IMR-90 (cell line): ENCODE measurements around the gene GLRA2. TPM values are rescaled to one million over a fixed set of nuclear protein-coding genes. Genes with fewer than 3 reads are reported as not detected.

Experiments used
- ATAC-seq: fragments of 200-7000 bp; cut with Tn5 transposase; 2 replicates; pipeline ENCODE4 v1.9.1; 2020; ENCODE audit warnings: low read depth, mild to moderate bottlenecking, moderate library complexity
- BruUV-seq: library from RNA; stranded (reverse); fragments of 400-500 nt; replicated peaks from 2 replicates; lab custom pipeline; 2021; lab: Mats Ljungman, UMichigan
- CTCF ChIA-PET: fragments of 300-600 bp; formaldehyde crosslinking; extraction: SDS; loops from one replicate; lab custom pipeline; 2021; ENCODE audit warnings: antibody characterized with exemption; lab: Yijun Ruan, JAX
- POLR2A ChIA-PET: fragments of 300-600 bp; sonication (Branson Sonifier 250); formaldehyde crosslinking; loops from one replicate; lab custom pipeline; 2022; ENCODE audit warnings: antibody characterized with exemption; ENCODE audit not compliant: unreplicated experiment; lab: Charles Lee
- DNase-seq: peaks from one replicate; pipeline ENCODE4 v3.0.0; 2013
- H2AFZ ChIP-seq: replicated peaks from 2 replicates; pipeline ENCODE3; 2013; ENCODE audit warnings: low read length, mild to moderate bottlenecking; ENCODE audit not compliant: poor library complexity
- H2AK5ac ChIP-seq: 2 replicates; pipeline ENCODE4 v1.6.1; 2013; ENCODE audit warnings: low read depth, low read length, inconsistent platforms
- H2AK9ac ChIP-seq: replicated peaks from 2 replicates; pipeline ENCODE3; 2013; ENCODE audit warnings: mild to moderate bottlenecking, low read depth, low read length, moderate library complexity; ENCODE audit not compliant: poor library complexity
- H2BK120ac ChIP-seq: 2 replicates; pipeline ENCODE4 v1.6.1; 2013; ENCODE audit warnings: low read depth, low read length, inconsistent platforms
- H2BK15ac ChIP-seq: 3 replicates; pipeline ENCODE4 v1.6.1; 2013; ENCODE audit warnings: low read depth, low read length, inconsistent platforms
- H2BK20ac ChIP-seq: 2 replicates; pipeline ENCODE4 v1.6.1; 2013; ENCODE audit warnings: low read depth, mild to moderate bottlenecking, inconsistent platforms, low read length, moderate library complexity
- H2BK5ac ChIP-seq: 2 replicates; pipeline ENCODE4 v1.6.1; 2013; ENCODE audit warnings: mild to moderate bottlenecking, low read depth, low read length, inconsistent platforms; ENCODE audit not compliant: poor library complexity, severe bottlenecking
- H3K14ac ChIP-seq: replicated peaks from 2 replicates; pipeline ENCODE4 v1.6.1; 2013; ENCODE audit warnings: low read depth, low read length, inconsistent platforms
- H3K18ac ChIP-seq: 2 replicates; pipeline ENCODE4 v1.6.1; 2013; ENCODE audit warnings: low read depth, low read length, control low read depth
- H3K23ac ChIP-seq: 2 replicates; pipeline ENCODE4 v1.6.1; 2013; ENCODE audit warnings: low read depth, low read length, inconsistent platforms
- H3K27ac ChIP-seq: 2 replicates; pipeline ENCODE4 v1.5.1; 2013; ENCODE audit warnings: mild to moderate bottlenecking, control low read depth, low read length; ENCODE audit not compliant: insufficient read depth
- H3K27me3 ChIP-seq: 2 replicates; pipeline ENCODE4 v1.6.1; 2013; ENCODE audit warnings: low read length; ENCODE audit not compliant: control insufficient read depth, insufficient read depth
- H3K36me3 ChIP-seq: 2 replicates; pipeline ENCODE4 v1.6.1; 2013; ENCODE audit warnings: low read length, mixed read lengths; ENCODE audit not compliant: control insufficient read depth, insufficient read depth
- H3K4ac ChIP-seq: 2 replicates; pipeline ENCODE4 v1.6.1; 2013; ENCODE audit warnings: low read depth, low read length, inconsistent platforms
- H3K4me1 ChIP-seq: 2 replicates; pipeline ENCODE4 v1.6.1; 2013; ENCODE audit warnings: low read length, mixed read lengths; ENCODE audit not compliant: control insufficient read depth, insufficient read depth
- H3K4me2 ChIP-seq: 2 replicates; pipeline ENCODE4 v1.6.1; 2013; ENCODE audit warnings: low read depth, mild to moderate bottlenecking, control low read depth, low read length, moderate library complexity
- H3K4me3 ChIP-seq: 2 replicates; pipeline ENCODE4 v1.5.1; 2013; ENCODE audit warnings: low read depth, mild to moderate bottlenecking, control low read depth, low read length, moderate library complexity; ENCODE audit not compliant: insufficient read depth
- H3K56ac ChIP-seq: 2 replicates; pipeline ENCODE4 v1.6.1; 2013; ENCODE audit warnings: low read length, inconsistent platforms; ENCODE audit not compliant: insufficient read depth; ENCODE audit errors: extremely low read depth
- H3K79me1 ChIP-seq, 2 experiments: 2 replicates each; pipeline ENCODE4 v1.6.1; 2013; ENCODE audit warnings: low read length in 2 of 2, inconsistent platforms in 1 of 2, low read depth in 1 of 2
- H3K9ac ChIP-seq: 2 replicates; pipeline ENCODE4 v1.6.1; 2013; ENCODE audit warnings: low read depth, low read length, control low read depth
- H3K9me1 ChIP-seq: 2 replicates; pipeline ENCODE4 v1.6.1; 2013; ENCODE audit warnings: low read length, inconsistent platforms; ENCODE audit not compliant: insufficient read depth
- H3K9me3 ChIP-seq: 2 replicates; pipeline ENCODE4 v1.6.1; 2013; ENCODE audit warnings: low read length; ENCODE audit not compliant: control insufficient read depth, insufficient read depth
- H4K20me1 ChIP-seq: 2 replicates; pipeline ENCODE4 v1.6.1; 2013; ENCODE audit warnings: low read length, inconsistent platforms; ENCODE audit not compliant: insufficient read depth
- H4K5ac ChIP-seq: 2 replicates; pipeline ENCODE4 v1.6.1; 2013; ENCODE audit warnings: mild to moderate bottlenecking, low read depth, low read length, control low read depth
- H4K8ac ChIP-seq, 2 experiments: 2 replicates each; pipeline ENCODE4 v1.6.1; 2013; ENCODE audit warnings: low read depth in 2 of 2, low read length in 2 of 2, control low read depth in 1 of 2, inconsistent platforms in 1 of 2
- H4K91ac ChIP-seq: 2 replicates; pipeline ENCODE4 v1.6.1; 2013; ENCODE audit warnings: low read depth, low read length, inconsistent platforms; ENCODE audit not compliant: insufficient read depth
- BHLHE40 ChIP-seq: fragments of 150-350 bp; IDR thresholded peaks from 2 replicates; pipeline ENCODE4 v1.6.1; 2016; ENCODE audit warnings: mild to moderate bottlenecking, low read depth, low read length
- CEBPB ChIP-seq: IDR thresholded peaks from 2 replicates; pipeline ENCODE4 v1.6.1; 2012; ENCODE audit warnings: low read depth, low read length, improper control_type of control experiment
- MAZ ChIP-seq: IDR thresholded peaks from 2 replicates; pipeline ENCODE4 v1.6.1; 2012; ENCODE audit warnings: low read depth, mild to moderate bottlenecking, low read length, improper control_type of control experiment, moderate library complexity, borderline replicate concordance
- MXI1 ChIP-seq: IDR thresholded peaks from 2 replicates; pipeline ENCODE4 v1.6.1; 2012; ENCODE audit warnings: low read depth, mild to moderate bottlenecking, low read length, moderate library complexity, borderline replicate concordance
- POLR2A ChIP-seq: IDR thresholded peaks from 2 replicates; pipeline ENCODE4 v1.6.1; 2012; ENCODE audit warnings: mild to moderate bottlenecking, low read depth, low read length
- RFX5 ChIP-seq: IDR thresholded peaks from 2 replicates; pipeline ENCODE4 v1.8.0; 2012; ENCODE audit warnings: low read depth, mild to moderate bottlenecking, low read length, moderate library complexity
- WGBS, 2 experiments: methylation state at CpG; one replicate each; pipeline versions ENCODE4 v1.1.5 to v1.1.7; 2013; ENCODE audit warnings: missing lambda C conversion rate in 2 of 2; ENCODE audit not compliant: insufficient read length in 1 of 2; ENCODE audit errors: extremely low coverage in 2 of 2; 5-methylcytosine and 5-hydroxymethylcytosine counted together
- dilution Hi-C: fragments of 300-500 bp; cut with HindIII; formaldehyde crosslinking; loops from one replicate; pipeline ENCODE4 v1.14.3; 2018; ENCODE audit warnings: low sequenced_read_pairs; ENCODE audit not compliant: unreplicated experiment
- in situ Hi-C: fragments of 300-500 bp; cut with MboI; formaldehyde crosslinking; loops from 3 replicates; pipeline ENCODE4 v1.14.3; 2019; ENCODE audit warnings: low sequenced_read_pairs, inconsistent platforms, mixed read lengths
- intact Hi-C: fragments of 100-400 bp; cut with micrococcal nuclease; formaldehyde crosslinking; loops from 2 replicates; pipeline ENCODE4 v1.10.0; 2022
- polyA plus RNA-seq, 3 experiments: library from polyadenylated mRNA; depleted of rRNA; stranded (reverse); fragments of >200 nt; gene quantifications; 2 replicates each; pipeline ENCODE4 v1.2.3, GENCODE V29; 2012; ENCODE audit warnings: low replicate concordance in 1 of 3
- total RNA-seq: library from RNA; depleted of rRNA; stranded (reverse); fragments of >200 nt; gene quantifications from 2 replicates; pipeline ENCODE4 v1.2.3, GENCODE V29; 2012
- TF ChIP-seq, protein P1 (sequence below): fragments of 150-350 bp; IDR thresholded peaks from 2 replicates; pipeline ENCODE4 v1.6.1; 2016; ENCODE audit warnings: low read depth, mild to moderate bottlenecking, low read length, moderate library complexity, borderline replicate concordance
- TF ChIP-seq, protein P2 (sequence below): conservative IDR thresholded peaks from 2 replicates; pipeline ENCODE4 v1.5.1; 2012; ENCODE audit warnings: mild to moderate bottlenecking, low read depth, low read length, improper control_type of control experiment

GLRA2 gene
- total and polyA plus RNA-seq, 2 of the 4 experiments (the other 2 are of a cell fraction): not detected

DNA sequence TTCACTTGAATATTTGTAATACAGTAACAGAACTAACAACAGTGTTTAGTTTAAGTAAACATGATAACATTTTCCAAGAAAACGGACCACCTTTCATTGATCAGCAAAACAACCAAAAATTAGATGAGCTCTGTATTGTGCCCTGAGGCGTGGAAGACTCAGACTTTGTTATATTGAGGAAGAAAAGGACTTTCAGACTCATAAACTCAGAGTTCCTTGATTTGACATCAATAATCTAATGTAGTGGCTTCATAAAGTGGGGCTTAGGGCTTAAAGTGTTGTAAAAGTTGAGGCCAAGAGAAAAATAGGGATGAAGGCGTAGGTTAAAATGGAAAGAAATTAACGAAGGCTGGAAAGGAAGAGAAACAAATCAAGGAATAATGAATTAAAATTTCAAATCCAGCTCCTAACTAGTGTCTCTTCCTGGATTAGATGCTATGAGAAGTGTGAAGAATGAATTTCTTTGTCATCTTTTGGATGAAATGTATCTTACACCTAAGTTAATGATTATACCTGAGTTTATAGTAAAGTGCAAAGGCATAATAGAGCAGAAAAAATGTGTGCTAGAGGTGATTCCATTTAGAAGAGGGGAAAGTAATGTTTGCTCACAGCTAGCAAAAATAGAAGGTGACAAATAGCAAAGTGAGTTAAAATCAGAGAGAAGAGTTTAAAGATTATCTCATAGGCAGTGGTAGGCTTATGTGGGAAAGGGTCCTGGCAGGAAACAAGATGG, 19.8 kb upstream of the GLRA2 start:
- H2AFZ ChIP-seq: no peak overlapping the region
- no peak overlapping the region for H2BK15ac ChIP-seq
- H2BK5ac ChIP-seq: no peak overlapping the region
- H3K18ac ChIP-seq: no peak overlapping the region
- H3K4ac ChIP-seq: no peak overlapping the region
- no peak overlapping the region for H4K91ac ChIP-seq
- DNase-seq (no peak), ATAC-seq (no peak)
- no peaks in the 10 kb centered on the region for H3K36me3 ChIP-seq
- no peaks in the 10 kb centered on the region for H3K9me1 ChIP-seq
- H3K14ac ChIP-seq: no peak overlapping the region
- H3K4me1 ChIP-seq: no peaks in the 10 kb centered on the region
- POLR2A ChIA-PET: no interaction called here
- BruUV-seq: no TSS peak
- H3K27ac ChIP-seq: no peak overlapping the region
- H3K9ac ChIP-seq: no peak overlapping the region
- no peak overlapping the region for H3K4me2 ChIP-seq
- no peak overlapping the region for H3K23ac ChIP-seq
- intact Hi-C loops: no loop called here
- TF ChIP-seq MXI1 (no peak), RFX5 (no peak), MAZ (no peak), POLR2A (no peak), CEBPB (no peak), BHLHE40 (no peak)
- TF ChIP-seq, protein P1, sequence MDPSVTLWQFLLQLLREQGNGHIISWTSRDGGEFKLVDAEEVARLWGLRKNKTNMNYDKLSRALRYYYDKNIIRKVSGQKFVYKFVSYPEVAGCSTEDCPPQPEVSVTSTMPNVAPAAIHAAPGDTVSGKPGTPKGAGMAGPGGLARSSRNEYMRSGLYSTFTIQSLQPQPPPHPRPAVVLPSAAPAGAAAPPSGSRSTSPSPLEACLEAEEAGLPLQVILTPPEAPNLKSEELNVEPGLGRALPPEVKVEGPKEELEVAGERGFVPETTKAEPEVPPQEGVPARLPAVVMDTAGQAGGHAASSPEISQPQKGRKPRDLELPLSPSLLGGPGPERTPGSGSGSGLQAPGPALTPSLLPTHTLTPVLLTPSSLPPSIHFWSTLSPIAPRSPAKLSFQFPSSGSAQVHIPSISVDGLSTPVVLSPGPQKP: no peak
- TF ChIP-seq, protein P2, sequence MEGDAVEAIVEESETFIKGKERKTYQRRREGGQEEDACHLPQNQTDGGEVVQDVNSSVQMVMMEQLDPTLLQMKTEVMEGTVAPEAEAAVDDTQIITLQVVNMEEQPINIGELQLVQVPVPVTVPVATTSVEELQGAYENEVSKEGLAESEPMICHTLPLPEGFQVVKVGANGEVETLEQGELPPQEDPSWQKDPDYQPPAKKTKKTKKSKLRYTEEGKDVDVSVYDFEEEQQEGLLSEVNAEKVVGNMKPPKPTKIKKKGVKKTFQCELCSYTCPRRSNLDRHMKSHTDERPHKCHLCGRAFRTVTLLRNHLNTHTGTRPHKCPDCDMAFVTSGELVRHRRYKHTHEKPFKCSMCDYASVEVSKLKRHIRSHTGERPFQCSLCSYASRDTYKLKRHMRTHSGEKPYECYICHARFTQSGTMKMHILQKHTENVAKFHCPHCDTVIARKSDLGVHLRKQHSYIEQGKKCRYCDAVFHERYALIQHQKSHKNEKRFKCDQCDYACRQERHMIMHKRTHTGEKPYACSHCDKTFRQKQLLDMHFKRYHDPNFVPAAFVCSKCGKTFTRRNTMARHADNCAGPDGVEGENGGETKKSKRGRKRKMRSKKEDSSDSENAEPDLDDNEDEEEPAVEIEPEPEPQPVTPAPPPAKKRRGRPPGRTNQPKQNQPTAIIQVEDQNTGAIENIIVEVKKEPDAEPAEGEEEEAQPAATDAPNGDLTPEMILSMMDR: no peak
- H2AK9ac ChIP-seq: no peak overlapping the region
- in situ Hi-C loops: no loop called here
- CTCF ChIA-PET: no interaction called here
- dilution Hi-C loops: no loop called here
- no CpG with 5 or more reads among the region's 4 CpGs for WGBS, 2 experiments
- no peak overlapping the region for H3K56ac ChIP-seq
- no peaks in the 10 kb centered on the region for H3K27me3 ChIP-seq
- H3K4me3 ChIP-seq: no peak overlapping the region
- no peaks in the 10 kb centered on the region for H3K79me1 ChIP-seq
- no peak overlapping the region for H4K5ac ChIP-seq
- no peak overlapping the region for H2BK20ac ChIP-seq
- no peak overlapping the region for H4K8ac ChIP-seq
- no peaks in the 10 kb centered on the region for H4K20me1 ChIP-seq
- H2BK120ac ChIP-seq: no peak overlapping the region
- no peaks in the 10 kb centered on the region for H3K9me3 ChIP-seq
- no peak overlapping the region for H2AK5ac ChIP-seq
